ENCODE data around the gene FAM83E. TPM values are rescaled to one million over a fixed set of nuclear protein-coding genes. Genes with fewer than 3 reads are reported as not detected.

The FAM83E gene
- total RNA-seq, 2 experiments from 2014 or later: 3.0 to 3.7 TPM

DNA sequence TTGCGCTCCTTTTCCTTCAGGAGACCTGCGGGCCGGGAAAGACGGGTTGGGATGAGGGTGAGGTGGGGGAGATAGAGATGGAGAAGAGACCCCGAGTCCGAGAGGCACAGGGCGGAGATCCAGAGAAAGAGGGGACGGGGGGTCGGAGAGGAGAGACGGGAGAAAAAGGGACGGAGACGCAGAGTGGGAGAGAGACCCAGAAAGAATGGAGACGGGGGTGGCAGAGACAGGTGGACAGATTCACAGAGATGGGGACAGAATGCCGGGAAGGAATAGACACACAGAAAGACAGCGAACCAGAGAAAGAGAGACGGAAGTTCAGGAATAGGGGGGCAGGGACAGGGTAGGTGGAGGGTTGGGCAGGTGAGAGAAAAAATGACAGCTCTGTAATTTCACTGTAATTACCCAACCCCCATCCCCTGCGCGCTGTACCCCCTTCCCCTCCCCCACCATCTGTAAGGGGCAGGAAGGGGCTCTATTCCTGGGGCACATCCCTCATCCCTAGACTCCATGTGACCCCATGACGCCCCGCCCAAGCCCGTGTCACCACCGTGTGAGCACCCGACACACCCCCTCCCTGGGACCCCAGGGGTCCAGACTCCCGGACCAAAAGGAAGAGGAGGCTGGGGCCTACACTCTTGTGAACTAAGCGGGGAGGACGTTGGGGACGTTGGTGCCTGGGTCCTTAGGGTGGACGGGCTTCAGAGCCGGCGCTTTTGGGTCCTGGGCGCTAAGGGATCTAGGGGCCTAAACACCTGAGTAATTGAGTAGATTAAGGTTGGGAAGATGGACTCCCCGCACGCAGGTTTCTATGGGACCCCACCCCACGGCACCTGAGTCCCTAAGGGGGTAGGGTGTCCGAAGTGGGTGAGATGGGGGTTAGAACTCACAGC is 21.3 kb upstream of the FAM83E start:
- H3K9me3 ChIP-seq (ENCODE audit: low read length): no peaks in the 10 kb centered on the region
- peak overlapping the region; percentile 45; the same call in 1 of the 2 replicates for H2AFZ ChIP-seq (ENCODE audit: low read length)
- no peaks in the 10 kb centered on the region for H3K9me2 ChIP-seq (ENCODE audit: insufficient read depth, low read length)
- H3K4me1 ChIP-seq (ENCODE audit: insufficient read depth, low read length, poor library complexity, severe bottlenecking): peaks cover 46% of the 10 kb centered on the region
- H4K20me1 ChIP-seq (ENCODE audit: insufficient read depth, low read length): no peaks in the 10 kb centered on the region
- DNase-seq (ENCODE audit: low spot score): no peak
- no TSS peak for BruUV-seq (replicated peaks)
- peaks cover 3% of the 10 kb centered on the region; the same call in 1 of the 2 replicates for H3K36me3 ChIP-seq (ENCODE audit: insufficient read depth, low read length)
- H3K4me2 ChIP-seq (ENCODE audit: low read length): peak overlapping the region; percentile 97
- H3K27ac ChIP-seq (ENCODE audit: low read depth, low read length, poor library complexity, severe bottlenecking): peak overlapping the region; percentile 94
- H3K79me2 ChIP-seq (ENCODE audit: insufficient read depth, low read depth, low read length): no peaks in the 10 kb centered on the region; the same call in 1 of the 2 replicates
- peak overlapping the region; percentile 76 for H3K4me3 ChIP-seq (ENCODE audit: low read depth, low read length, poor library complexity, severe bottlenecking)
- POLR2A ChIA-PET: no interaction called here
- intact Hi-C loops (cut with micrococcal nuclease; ENCODE audit: unreplicated experiment): loop anchor here (5.0 to 10.0 kb wide), 2 partner anchors 859 to 1041 kb away; partner anchors contain the start of genes PRMT1 and RPS11
- CTCF ChIA-PET (ENCODE audit: unreplicated experiment): no interaction called here
- no peak for TF ChIP-seq EZH2phosphoT487 (IDR thresholded peaks at IDR 0.05; ENCODE audit: borderline replicate concordance, low read depth, low read length)
- TF ChIP-seq, protein P1, sequence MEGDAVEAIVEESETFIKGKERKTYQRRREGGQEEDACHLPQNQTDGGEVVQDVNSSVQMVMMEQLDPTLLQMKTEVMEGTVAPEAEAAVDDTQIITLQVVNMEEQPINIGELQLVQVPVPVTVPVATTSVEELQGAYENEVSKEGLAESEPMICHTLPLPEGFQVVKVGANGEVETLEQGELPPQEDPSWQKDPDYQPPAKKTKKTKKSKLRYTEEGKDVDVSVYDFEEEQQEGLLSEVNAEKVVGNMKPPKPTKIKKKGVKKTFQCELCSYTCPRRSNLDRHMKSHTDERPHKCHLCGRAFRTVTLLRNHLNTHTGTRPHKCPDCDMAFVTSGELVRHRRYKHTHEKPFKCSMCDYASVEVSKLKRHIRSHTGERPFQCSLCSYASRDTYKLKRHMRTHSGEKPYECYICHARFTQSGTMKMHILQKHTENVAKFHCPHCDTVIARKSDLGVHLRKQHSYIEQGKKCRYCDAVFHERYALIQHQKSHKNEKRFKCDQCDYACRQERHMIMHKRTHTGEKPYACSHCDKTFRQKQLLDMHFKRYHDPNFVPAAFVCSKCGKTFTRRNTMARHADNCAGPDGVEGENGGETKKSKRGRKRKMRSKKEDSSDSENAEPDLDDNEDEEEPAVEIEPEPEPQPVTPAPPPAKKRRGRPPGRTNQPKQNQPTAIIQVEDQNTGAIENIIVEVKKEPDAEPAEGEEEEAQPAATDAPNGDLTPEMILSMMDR (conservative IDR thresholded peaks at IDR 0.05; ENCODE audit: low read length): no peak

DNA sequence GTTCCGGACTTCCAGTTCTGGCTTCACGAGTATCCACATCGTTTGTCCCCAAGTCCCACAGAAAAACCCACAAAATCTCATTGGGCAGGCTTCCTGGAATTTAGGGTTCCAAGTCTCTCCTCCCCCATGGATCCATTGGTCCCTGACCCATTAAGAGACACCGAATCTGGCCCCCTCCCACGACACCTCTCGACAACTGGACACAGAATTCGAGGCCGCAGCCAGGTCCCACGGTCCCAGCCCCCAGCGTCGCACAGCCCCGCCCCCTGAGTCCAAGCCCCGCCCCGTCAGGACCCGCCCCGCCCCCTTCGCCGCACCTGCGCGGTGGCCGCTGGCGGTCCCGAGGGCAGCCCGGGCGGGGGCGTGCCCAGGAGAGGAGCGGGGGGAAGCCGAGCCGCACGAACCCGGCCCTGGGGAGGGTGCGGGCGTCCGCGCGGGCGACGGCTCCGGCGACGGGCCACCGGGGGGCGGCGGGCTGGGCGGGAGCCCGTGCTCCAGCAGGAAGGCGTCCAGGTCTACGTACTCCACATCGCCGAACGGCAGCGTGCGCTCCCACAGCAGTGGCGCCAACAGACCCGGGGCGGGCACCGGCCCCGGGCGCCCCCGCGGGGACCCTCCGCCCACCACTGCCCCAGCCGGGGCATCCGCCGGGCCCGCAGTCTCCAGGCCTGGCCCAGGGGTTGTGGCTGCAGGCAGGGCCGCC is 20.5 kb upstream of the FAM83E start:
- Histone ChIP-seq H3K9me2 (ENCODE audit: insufficient read depth, low read length) (no peaks in the 10 kb centered on the region), H4K20me1 (ENCODE audit: insufficient read depth, low read length) (no peaks in the 10 kb centered on the region), H3K9me3 (ENCODE audit: low read length) (no peaks in the 10 kb centered on the region), H3K4me1 (ENCODE audit: insufficient read depth, low read length, poor library complexity, severe bottlenecking) (peaks cover 46% of the 10 kb centered on the region), H3K4me3 (ENCODE audit: low read depth, low read length, poor library complexity, severe bottlenecking) (peak overlapping the region; percentile 76), H3K27ac (ENCODE audit: low read depth, low read length, poor library complexity, severe bottlenecking) (peak overlapping the region; percentile 94), H2AFZ (ENCODE audit: low read length) (peak overlapping the region; percentile 45; the same call in 1 of the 2 replicates), H3K4me2 (ENCODE audit: low read length) (peak overlapping the region; percentile 97), H3K79me2 (ENCODE audit: insufficient read depth, low read depth, low read length) (no peaks in the 10 kb centered on the region; the same call in 1 of the 2 replicates), H3K36me3 (ENCODE audit: insufficient read depth, low read length) (peaks cover 11% of the 10 kb centered on the region; the same call in 1 of the 2 replicates)
- intact Hi-C loops (cut with micrococcal nuclease; ENCODE audit: unreplicated experiment): loop anchor here (5.0 to 10.0 kb wide), 2 partner anchors 859 to 1042 kb away; partner anchors contain the start of genes PRMT1 and RPS11
- peak; percentile 86 for DNase-seq (ENCODE audit: low spot score)
- POLR2A ChIA-PET: no interaction called here
- no TSS peak for BruUV-seq (replicated peaks)
- no peak for TF ChIP-seq EZH2phosphoT487 (IDR thresholded peaks at IDR 0.05; ENCODE audit: borderline replicate concordance, low read depth, low read length)
- TF ChIP-seq, protein P1 (conservative IDR thresholded peaks at IDR 0.05; ENCODE audit: low read length): no peak
- CTCF ChIA-PET (ENCODE audit: unreplicated experiment): no interaction called here

Data from OCI-LY7 (cell line).